ENCODE measurements around the gene ZBTB38.

ZBTB38 gene, protein sequence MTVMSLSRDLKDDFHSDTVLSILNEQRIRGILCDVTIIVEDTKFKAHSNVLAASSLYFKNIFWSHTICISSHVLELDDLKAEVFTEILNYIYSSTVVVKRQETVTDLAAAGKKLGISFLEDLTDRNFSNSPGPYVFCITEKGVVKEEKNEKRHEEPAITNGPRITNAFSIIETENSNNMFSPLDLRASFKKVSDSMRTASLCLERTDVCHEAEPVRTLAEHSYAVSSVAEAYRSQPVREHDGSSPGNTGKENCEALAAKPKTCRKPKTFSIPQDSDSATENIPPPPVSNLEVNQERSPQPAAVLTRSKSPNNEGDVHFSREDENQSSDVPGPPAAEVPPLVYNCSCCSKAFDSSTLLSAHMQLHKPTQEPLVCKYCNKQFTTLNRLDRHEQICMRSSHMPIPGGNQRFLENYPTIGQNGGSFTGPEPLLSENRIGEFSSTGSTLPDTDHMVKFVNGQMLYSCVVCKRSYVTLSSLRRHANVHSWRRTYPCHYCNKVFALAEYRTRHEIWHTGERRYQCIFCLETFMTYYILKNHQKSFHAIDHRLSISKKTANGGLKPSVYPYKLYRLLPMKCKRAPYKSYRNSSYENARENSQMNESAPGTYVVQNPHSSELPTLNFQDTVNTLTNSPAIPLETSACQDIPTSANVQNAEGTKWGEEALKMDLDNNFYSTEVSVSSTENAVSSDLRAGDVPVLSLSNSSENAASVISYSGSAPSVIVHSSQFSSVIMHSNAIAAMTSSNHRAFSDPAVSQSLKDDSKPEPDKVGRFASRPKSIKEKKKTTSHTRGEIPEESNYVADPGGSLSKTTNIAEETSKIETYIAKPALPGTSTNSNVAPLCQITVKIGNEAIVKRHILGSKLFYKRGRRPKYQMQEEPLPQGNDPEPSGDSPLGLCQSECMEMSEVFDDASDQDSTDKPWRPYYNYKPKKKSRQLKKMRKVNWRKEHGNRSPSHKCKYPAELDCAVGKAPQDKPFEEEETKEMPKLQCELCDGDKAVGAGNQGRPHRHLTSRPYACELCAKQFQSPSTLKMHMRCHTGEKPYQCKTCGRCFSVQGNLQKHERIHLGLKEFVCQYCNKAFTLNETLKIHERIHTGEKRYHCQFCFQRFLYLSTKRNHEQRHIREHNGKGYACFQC (N-terminal part only)

DNA sequence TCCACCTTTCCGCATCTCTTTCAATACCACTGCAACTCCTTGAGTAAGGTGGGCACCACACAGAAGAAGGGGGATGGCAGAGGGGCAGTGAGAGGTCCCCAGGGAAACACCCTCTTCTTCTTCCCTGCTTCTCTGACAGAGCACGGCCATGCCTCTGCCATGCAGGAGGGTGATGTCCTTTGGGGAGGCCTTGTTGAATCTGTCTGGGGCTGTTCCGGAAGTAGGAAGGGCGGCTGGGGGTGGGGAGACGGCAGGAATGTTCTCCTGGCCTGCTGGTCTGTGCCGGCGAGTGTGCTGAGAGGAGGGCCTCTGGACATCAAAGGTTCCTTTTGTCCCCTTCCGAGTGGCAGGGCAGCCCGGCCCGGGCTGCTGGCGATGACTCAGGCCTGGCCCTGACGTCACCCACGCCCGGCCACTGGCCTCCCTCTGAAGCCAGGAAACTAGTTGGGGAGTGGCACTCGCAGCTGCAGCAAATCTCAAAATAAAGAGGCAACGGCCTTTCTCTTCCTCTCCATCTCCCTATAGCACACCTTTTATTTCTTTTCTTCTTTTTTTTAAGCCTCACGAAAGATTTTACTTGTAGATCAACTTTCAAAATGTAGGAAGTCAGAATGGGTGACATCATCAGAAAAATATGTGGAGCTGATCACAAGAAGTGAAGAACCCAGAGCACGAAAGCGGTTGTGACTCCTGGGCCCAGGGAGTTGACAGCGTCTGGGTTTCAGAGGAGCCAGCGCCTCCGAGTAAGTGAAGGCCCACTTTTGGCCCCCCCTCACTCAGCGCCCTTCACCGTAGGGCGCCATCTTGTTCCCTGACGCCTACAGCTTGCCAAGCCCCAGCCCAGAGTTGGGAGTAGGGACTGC, at the start of gene ZBTB38:
Gene ZBTB38, plus strand, starts transcription at position 443 of the 863 bp plus-strand sequence. CDS start 73,885 bp downstream, outside the sequence.
- H3K4me1 Mint-ChIP-seq (ENCODE audit: low read depth): peaks cover 34% of the 10 kb centered on the region
- H3K36me3 Mint-ChIP-seq (ENCODE audit: low read depth): no peaks in the 10 kb centered on the region
- H3K27ac Mint-ChIP-seq: peak within 1 kb of the TSS; percentile 87
- H3K27me3 Mint-ChIP-seq: no peaks in the 10 kb centered on the region
- H3K4me3 Mint-ChIP-seq: peak within 1 kb of the TSS; percentile 41
- no peaks in the 10 kb centered on the region for H3K9me3 Mint-ChIP-seq
- intact Hi-C loops (cut with micrococcal nuclease): loop anchor here (5.0 kb wide), 2 partner anchors 34 to 56 kb away; no protein-coding TSS in a partner anchor

DNA sequence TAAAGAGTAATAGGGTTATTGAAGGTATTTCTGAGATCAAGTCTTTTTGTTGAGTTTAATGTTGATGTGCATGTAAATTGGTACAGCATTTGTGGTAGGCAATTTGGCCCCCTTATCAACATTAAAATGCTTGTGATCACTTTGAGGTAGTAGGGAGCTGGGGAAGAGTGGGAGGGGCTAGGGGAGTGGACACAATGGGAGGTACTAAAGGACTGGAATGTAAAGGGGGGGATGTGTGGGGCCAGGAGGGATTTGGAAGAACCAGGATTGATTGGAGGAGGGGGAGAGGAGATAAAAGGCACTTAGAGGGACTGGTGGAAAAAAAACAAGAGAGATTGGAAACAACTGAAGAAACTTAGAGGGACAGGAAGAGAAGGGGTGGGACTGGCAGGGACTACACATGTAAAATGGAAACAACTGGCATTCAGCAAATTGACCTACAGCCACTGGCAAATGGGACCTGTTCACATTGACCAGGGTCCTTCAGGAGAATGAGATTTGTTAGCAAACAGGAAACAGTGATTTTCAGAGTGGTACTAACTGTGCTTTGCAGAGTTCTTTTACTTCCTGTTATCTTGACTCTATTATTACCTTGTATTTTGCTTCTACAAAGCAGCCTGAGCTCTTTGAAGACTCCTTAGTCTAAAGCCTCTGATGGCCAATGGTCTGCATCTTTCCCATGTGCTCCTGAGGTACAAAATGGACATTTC, 47.8 kb upstream of the ZBTB38 start:
- Mint-ChIP-seq H3K36me3 (ENCODE audit: low read depth) (no peaks in the 10 kb centered on the region), H3K4me1 (ENCODE audit: low read depth) (peaks cover 9% of the 10 kb centered on the region), H3K27me3 (no peaks in the 10 kb centered on the region), H3K4me3 (no peak overlapping the region), H3K9me3 (no peaks in the 10 kb centered on the region), H3K27ac (no peak overlapping the region)
- intact Hi-C loops (cut with micrococcal nuclease): no loop called here

DNA sequence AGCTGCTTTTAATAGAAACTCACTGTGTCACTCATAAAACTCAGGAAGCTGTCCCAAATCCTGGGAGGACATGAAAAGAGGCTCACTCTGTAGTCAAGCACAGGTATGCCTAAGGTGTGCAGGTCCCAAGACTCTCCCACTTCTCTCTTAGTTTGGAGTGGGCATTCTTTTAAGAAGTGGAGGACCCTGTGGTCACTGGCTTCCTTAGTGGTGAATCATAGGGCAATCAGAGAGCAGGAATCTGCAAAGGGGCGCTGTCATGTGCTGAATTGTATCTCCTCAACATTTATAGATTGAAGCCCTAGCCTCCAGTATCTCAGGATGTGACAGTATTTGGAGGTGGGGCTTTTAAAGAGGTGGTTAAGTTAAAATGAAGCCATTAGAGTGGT, 47.2 kb upstream of the ZBTB38 start:
- no peak overlapping the region for H3K4me3 Mint-ChIP-seq
- H3K27me3 Mint-ChIP-seq: peaks cover under 1% of the 10 kb centered on the region
- intact Hi-C loops (cut with micrococcal nuclease): no loop called here
- no peak overlapping the region for H3K27ac Mint-ChIP-seq
- no peaks in the 10 kb centered on the region for H3K9me3 Mint-ChIP-seq
- no peaks in the 10 kb centered on the region for H3K36me3 Mint-ChIP-seq (ENCODE audit: low read depth)
- H3K4me1 Mint-ChIP-seq (ENCODE audit: low read depth): peaks cover 9% of the 10 kb centered on the region

DNA sequence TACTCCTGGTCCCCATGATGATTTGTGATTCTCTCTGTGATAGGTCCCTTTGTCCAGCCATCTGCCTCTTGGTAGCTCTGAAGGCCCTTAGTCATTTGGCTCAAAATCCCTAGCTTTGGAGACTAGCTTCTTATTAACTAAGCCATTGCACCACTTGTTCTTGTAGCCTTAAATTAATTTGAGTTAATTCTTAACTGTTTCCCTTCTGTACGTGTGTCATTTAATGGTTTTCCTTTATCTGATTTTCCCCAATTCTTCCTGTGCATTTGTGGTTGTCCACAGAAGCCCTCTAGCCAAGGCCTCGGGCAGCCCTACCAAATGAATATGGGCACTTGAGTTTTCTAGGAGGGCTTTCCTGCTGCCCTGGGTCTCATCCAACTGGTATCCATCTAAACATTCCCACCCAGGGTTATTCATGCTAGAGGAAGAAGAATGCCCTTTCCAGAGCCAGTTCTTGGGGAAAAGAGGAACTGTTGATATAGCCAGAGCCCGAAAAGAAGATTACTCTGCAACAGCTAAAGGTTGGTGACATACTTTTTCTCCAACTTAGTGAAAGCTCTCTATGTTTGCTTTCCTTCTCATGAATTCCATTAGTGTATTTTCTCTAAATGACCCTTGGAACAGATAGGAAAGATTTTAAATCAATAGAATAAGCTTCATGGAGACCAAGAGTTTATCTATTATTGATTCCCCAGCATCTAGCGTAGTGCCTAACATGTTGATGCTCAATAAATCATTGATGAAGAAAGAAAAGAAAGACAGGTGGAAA, 44.2 kb upstream of the ZBTB38 start:
- H3K27me3 Mint-ChIP-seq: peaks cover 7% of the 10 kb centered on the region
- no peaks in the 10 kb centered on the region for H3K36me3 Mint-ChIP-seq (ENCODE audit: low read depth)
- H3K9me3 Mint-ChIP-seq: no peaks in the 10 kb centered on the region
- H3K27ac Mint-ChIP-seq: no peak overlapping the region
- intact Hi-C loops (cut with micrococcal nuclease): no loop called here
- H3K4me1 Mint-ChIP-seq (ENCODE audit: low read depth): peaks cover 9% of the 10 kb centered on the region
- H3K4me3 Mint-ChIP-seq: no peak overlapping the region

DNA sequence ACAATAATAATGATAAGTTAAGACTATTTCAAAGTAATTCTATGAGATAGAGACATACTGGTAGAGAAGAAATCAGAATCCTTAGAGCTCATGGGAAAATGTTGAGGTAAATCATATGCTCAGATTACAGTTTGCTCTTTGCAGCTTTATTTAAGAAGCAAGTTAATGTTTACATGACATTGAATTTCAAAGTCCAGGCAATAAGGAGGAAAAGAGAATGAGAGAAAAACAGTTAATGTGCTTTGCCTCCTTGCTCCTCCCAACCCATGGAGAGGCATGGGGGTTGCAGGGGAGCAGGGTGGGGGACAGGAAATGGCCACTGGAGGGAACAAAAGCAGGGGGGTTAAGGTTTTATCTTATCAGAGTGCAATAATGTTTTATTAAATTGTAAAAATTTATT, 42.2 kb upstream of the ZBTB38 start:
- Mint-ChIP-seq H3K9me3 (no peaks in the 10 kb centered on the region), H3K36me3 (ENCODE audit: low read depth) (no peaks in the 10 kb centered on the region), H3K27ac (no peak overlapping the region), H3K27me3 (peaks cover 7% of the 10 kb centered on the region), H3K4me1 (ENCODE audit: low read depth) (peaks cover under 1% of the 10 kb centered on the region), H3K4me3 (no peak overlapping the region)
- intact Hi-C loops (cut with micrococcal nuclease): no loop called here

DNA sequence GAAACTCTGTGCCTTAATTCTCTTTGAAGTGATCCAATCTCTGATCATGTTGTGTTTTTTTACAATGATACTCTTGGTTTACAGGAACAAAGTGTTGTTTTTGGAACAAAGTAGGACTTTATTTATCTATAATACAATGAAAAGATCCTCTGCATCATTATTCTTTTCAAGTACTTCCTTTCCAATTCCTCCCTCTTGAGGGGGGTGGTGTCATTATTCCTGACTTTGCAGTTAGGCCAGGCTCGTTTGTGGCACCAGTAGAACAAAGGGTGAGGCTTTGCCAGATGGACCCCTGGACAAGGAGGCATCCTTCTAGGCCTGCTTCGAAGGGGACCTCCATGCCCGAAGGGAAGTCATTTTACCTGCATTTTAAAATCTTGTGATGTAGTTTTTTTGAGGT, 41.7 kb upstream of the ZBTB38 start:
- Mint-ChIP-seq H3K4me3 (no peak overlapping the region), H3K36me3 (ENCODE audit: low read depth) (no peaks in the 10 kb centered on the region), H3K9me3 (no peaks in the 10 kb centered on the region), H3K27me3 (peaks cover 7% of the 10 kb centered on the region), H3K4me1 (ENCODE audit: low read depth) (peaks cover 6% of the 10 kb centered on the region), H3K27ac (no peak overlapping the region)
- intact Hi-C loops (cut with micrococcal nuclease): no loop called here

DNA sequence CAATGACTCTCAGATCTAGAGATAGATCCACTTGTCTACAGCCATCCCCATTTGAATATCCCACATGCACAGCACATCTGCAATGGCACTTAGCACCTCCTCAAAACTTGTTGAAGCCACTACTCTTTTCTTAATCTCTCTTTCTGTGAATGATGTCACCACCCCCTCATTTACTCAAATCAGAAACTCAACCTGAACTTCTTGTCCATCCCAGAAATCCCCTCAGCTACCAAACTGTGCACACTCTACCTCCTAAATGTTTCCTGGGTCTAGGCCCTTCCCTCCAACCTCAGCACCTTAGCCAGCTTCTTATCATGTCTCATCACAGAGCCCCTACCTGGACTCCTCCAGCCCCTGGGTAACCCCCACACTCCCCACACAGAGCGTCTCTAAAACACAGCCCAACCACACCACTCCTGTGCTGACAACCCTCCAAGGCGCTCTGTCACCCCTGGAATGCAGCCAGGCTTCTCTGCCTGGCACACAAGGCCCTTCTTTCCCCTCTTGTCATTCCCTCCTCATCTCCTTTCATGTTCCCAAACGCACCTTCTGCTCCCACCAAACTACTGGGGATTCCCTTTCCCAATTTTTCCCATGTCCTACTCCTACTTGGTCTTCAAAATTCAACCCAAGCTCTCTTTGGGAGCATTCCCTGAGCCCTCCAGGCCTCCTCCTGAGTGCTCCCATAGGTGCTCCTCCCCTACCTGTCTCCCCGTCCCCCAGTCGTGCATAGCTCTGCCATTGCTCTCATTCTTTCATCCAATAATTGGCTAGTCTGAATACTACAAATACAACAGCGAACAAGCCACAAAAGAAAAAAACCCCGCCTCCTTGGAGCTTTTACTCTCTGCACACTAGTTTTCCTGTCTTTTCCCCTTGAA, 39.8 kb upstream of the ZBTB38 start:
- peaks cover 11% of the 10 kb centered on the region for H3K4me1 Mint-ChIP-seq (ENCODE audit: low read depth)
- H3K36me3 Mint-ChIP-seq (ENCODE audit: low read depth): no peaks in the 10 kb centered on the region
- H3K4me3 Mint-ChIP-seq: no peak overlapping the region
- H3K9me3 Mint-ChIP-seq: no peaks in the 10 kb centered on the region
- H3K27me3 Mint-ChIP-seq: peaks cover 7% of the 10 kb centered on the region
- intact Hi-C loops (cut with micrococcal nuclease): no loop called here
- no peak overlapping the region for H3K27ac Mint-ChIP-seq

DNA sequence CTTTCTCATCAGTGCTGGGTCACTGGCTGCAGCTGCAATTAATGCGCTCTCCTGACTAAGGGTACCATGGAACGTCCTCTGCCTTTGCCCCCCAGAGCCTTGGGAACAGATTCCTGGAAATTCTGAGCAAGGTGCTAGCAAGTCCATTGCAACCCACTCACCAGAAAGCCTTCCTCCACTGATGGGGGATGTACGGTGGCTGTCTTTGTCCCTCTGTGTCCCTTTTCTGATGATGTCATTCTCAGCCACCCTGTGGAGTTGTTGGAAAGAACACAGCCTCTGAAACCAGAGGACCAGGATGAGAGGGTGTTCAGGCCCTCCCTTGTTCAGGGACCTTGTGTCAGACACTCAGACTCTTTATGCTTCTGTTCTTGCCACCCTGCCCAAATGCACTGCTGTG, 38.1 kb upstream of the ZBTB38 start:
- peaks cover 7% of the 10 kb centered on the region for H3K27me3 Mint-ChIP-seq
- H3K4me3 Mint-ChIP-seq: no peak overlapping the region
- no peak overlapping the region for H3K27ac Mint-ChIP-seq
- H3K36me3 Mint-ChIP-seq (ENCODE audit: low read depth): no peaks in the 10 kb centered on the region
- peaks cover 11% of the 10 kb centered on the region for H3K4me1 Mint-ChIP-seq (ENCODE audit: low read depth)
- H3K9me3 Mint-ChIP-seq: peaks cover 8% of the 10 kb centered on the region
- intact Hi-C loops (cut with micrococcal nuclease): no loop called here

DNA sequence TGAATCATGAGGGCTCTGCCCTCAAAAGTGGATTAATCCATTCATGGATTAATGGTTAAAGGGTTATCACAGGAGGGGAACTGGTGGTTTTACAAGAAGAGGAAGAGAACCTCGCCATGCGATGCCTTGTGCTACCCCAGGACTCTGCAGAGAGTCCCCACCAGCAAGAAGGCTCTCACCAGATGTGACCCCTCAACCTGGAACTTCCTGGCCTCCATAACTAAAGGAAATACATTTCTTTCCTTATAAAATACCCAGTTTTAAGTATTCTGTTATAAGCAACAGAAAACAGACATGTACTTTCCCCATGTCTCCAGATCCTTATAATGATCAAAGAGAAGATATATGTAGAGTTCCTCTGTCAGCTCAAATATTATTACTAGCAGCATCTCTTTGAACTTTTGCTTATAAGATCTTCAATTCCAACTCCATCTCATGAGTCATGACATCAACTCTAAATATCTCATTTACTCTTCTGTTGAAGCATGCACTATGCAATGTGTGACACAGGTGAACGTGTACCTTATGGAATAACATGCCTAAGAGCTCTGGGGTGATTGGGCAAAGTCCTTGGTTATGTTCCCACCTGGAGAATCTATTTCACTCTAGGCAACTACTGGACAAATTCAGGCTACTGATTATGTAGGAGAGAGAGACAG, 37.5 kb upstream of the ZBTB38 start:
- intact Hi-C loops (cut with micrococcal nuclease): no loop called here
- Mint-ChIP-seq H3K4me3 (no peak overlapping the region), H3K9me3 (peaks cover 8% of the 10 kb centered on the region), H3K36me3 (ENCODE audit: low read depth) (no peaks in the 10 kb centered on the region), H3K4me1 (ENCODE audit: low read depth) (peaks cover 11% of the 10 kb centered on the region), H3K27ac (no peak overlapping the region), H3K27me3 (peaks cover 7% of the 10 kb centered on the region)

DNA sequence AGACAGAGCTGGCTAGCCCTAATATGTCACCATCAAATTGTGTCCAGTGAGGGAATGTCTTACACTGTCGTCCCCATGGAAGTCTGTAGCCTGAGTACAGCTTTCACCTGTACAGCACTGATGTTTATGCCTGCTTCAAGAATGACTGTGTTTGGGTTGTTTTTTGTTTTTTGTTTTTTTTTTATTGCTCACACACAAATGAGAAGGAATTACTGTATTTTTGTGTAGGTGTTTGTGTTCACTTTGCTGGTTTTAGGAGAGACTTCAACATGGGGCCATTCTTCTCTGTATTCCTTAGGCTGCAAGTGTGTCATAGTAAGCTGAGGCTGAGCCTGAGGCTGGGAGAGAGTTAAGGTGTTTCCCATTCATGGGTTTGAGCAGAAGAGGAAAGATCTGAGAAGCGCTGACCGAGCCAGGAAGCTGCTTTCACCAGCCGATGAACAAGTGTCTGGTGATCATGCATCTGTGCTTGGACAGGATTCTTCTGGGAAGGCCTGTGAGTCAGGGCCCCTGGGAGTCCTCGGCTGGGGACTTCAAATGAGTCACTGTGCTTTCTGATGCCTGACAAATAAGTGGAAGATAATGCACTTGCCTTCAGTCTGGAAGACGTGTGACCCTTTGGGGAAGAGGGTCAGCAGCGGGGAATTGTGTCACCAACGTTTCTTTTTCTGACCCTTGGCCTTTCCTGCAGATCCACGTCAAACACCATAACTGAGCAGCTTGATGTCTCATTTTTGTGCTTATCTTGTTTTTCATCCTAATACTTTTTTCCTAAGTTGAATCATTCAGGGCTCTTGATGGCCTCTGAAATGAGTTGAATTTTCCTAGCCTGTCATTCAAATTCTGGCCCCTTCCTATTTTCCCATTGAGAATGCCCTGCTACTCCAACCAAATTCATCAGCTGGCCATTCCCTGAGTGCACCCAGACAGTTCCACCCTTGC, 36.7 kb upstream of the ZBTB38 start:
- Mint-ChIP-seq H3K4me1 (ENCODE audit: low read depth) (peaks cover 11% of the 10 kb centered on the region), H3K27me3 (peaks cover 5% of the 10 kb centered on the region), H3K4me3 (no peak overlapping the region), H3K36me3 (ENCODE audit: low read depth) (no peaks in the 10 kb centered on the region), H3K27ac (no peak overlapping the region), H3K9me3 (peaks cover 8% of the 10 kb centered on the region)
- intact Hi-C loops (cut with micrococcal nuclease): no loop called here
